Measurements from ENCODE around the gene FNBP1.

FNBP1 gene

GRCh38 chr9:129906298-129906697, 136.7 kb downstream of the FNBP1 start:
- H3K4me3 ChIP-seq (ENCODE audit: low read length, poor library complexity, severe bottlenecking) = no peak overlapping the region
- H3K36me3 ChIP-seq (ENCODE audit: insufficient read depth, low read length) = peaks cover 45% of the 10 kb centered on the region; the same call in 1 of the 2 replicates
- H3K9me3 ChIP-seq (ENCODE audit: insufficient read depth, low read depth, low read length) = no peaks in the 10 kb centered on the region
- H3K79me2 ChIP-seq (ENCODE audit: insufficient read depth, low read length) = no peaks in the 10 kb centered on the region
- H3F3A ChIP-seq (ENCODE audit: low read depth) = no peaks in the 10 kb centered on the region
- no peaks in the 10 kb centered on the region for H3K27me3 ChIP-seq (ENCODE audit: insufficient read depth, low read length, poor library complexity, severe bottlenecking)
- H3K4me1 ChIP-seq (ENCODE audit: insufficient read depth, low read length, poor library complexity, severe bottlenecking) = no peaks in the 10 kb centered on the region
- no peaks in the 10 kb centered on the region for H3K9me2 ChIP-seq (replicated peaks; ENCODE audit: low read depth, low read length)
- no peak overlapping the region for H3K9ac ChIP-seq (ENCODE audit: low read depth, low read length, poor library complexity, severe bottlenecking)
- no peaks in the 10 kb centered on the region for H4K20me1 ChIP-seq (ENCODE audit: insufficient read depth, low read length, poor library complexity, severe bottlenecking)
- TF ChIP-seq CTCF (conservative IDR thresholded peaks at IDR 0.05; ENCODE audit: low read length) (no peak), EZH2phosphoT487 (IDR thresholded peaks at IDR 0.05; ENCODE audit: borderline replicate concordance) (no peak)
- H3K4me2 ChIP-seq (ENCODE audit: low read depth, low read length, poor library complexity, severe bottlenecking) = no peak overlapping the region
- H2AFZ ChIP-seq (ENCODE audit: low read length) = no peak overlapping the region

GRCh38 chr9:129904734-129905133, 138.3 kb downstream of the FNBP1 start:
- Histone ChIP-seq H3K79me2 (ENCODE audit: insufficient read depth, low read length) (no peaks in the 10 kb centered on the region), H3K9me2 (replicated peaks; ENCODE audit: low read depth, low read length) (no peaks in the 10 kb centered on the region), H3K27me3 (ENCODE audit: insufficient read depth, low read length, poor library complexity, severe bottlenecking) (no peaks in the 10 kb centered on the region), H3K36me3 (ENCODE audit: insufficient read depth, low read length) (peaks cover 55% of the 10 kb centered on the region; the same call in 1 of the 2 replicates), H3K4me2 (ENCODE audit: low read depth, low read length, poor library complexity, severe bottlenecking) (no peak overlapping the region), H3F3A (ENCODE audit: low read depth) (no peaks in the 10 kb centered on the region), H4K20me1 (ENCODE audit: insufficient read depth, low read length, poor library complexity, severe bottlenecking) (no peaks in the 10 kb centered on the region), H3K9ac (ENCODE audit: low read depth, low read length, poor library complexity, severe bottlenecking) (no peak overlapping the region), H2AFZ (ENCODE audit: low read length) (no peak overlapping the region), H3K4me3 (ENCODE audit: low read length, poor library complexity, severe bottlenecking) (no peak overlapping the region), H3K9me3 (ENCODE audit: insufficient read depth, low read depth, low read length) (no peaks in the 10 kb centered on the region), H3K4me1 (ENCODE audit: insufficient read depth, low read length, poor library complexity, severe bottlenecking) (no peaks in the 10 kb centered on the region)
- TF ChIP-seq CTCF (conservative IDR thresholded peaks at IDR 0.05; ENCODE audit: low read length) (no peak), EZH2phosphoT487 (IDR thresholded peaks at IDR 0.05; ENCODE audit: borderline replicate concordance) (no peak)

GRCh38 chr9:129902740-129903134, 140.3 kb downstream of the FNBP1 start:
- Histone ChIP-seq H3K4me3 (ENCODE audit: low read length, poor library complexity, severe bottlenecking) (no peak overlapping the region), H3K9me2 (replicated peaks; ENCODE audit: low read depth, low read length) (no peaks in the 10 kb centered on the region), H3F3A (ENCODE audit: low read depth) (no peaks in the 10 kb centered on the region), H3K27me3 (ENCODE audit: insufficient read depth, low read length, poor library complexity, severe bottlenecking) (no peaks in the 10 kb centered on the region), H3K4me1 (ENCODE audit: insufficient read depth, low read length, poor library complexity, severe bottlenecking) (no peaks in the 10 kb centered on the region), H3K4me2 (ENCODE audit: low read depth, low read length, poor library complexity, severe bottlenecking) (no peak overlapping the region), H4K20me1 (ENCODE audit: insufficient read depth, low read length, poor library complexity, severe bottlenecking) (no peaks in the 10 kb centered on the region), H3K9me3 (ENCODE audit: insufficient read depth, low read depth, low read length) (no peaks in the 10 kb centered on the region), H2AFZ (ENCODE audit: low read length) (no peak overlapping the region), H3K9ac (ENCODE audit: low read depth, low read length, poor library complexity, severe bottlenecking) (no peak overlapping the region), H3K79me2 (ENCODE audit: insufficient read depth, low read length) (no peaks in the 10 kb centered on the region), H3K36me3 (ENCODE audit: insufficient read depth, low read length) (peaks cover 57% of the 10 kb centered on the region; the same call in 1 of the 2 replicates)
- TF ChIP-seq CTCF (conservative IDR thresholded peaks at IDR 0.05; ENCODE audit: low read length) (no peak), EZH2phosphoT487 (IDR thresholded peaks at IDR 0.05; ENCODE audit: borderline replicate concordance) (no peak)

Measured in Loucy (cell line).